Epithelial cell of prostate (primary cell): ENCODE measurements around the gene GPS1.

Experiments used
- DNase-seq: peaks from one replicate; pipeline ENCODE4 v3.0.0-alpha.2; 2011; ENCODE audit warnings: low read depth, low spot score
- H3K27ac ChIP-seq: fragments of 450-650 bp; 2 replicates; pipeline ENCODE4 v1.5.1; 2017; ENCODE audit warnings: mild to moderate bottlenecking

Gene GPS1

GRCh38 chr17:82013772-82014321 lies 37.9 kb upstream of the GPS1 start:
- DNase-seq: no peak
- no peak overlapping the region for H3K27ac ChIP-seq

GRCh38 chr17:82014432-82014831 lies 37.3 kb upstream of the GPS1 start:
- no peak for DNase-seq

GRCh38 chr17:82014971-82015310 lies 36.8 kb upstream of the GPS1 start:
- DNase-seq: no peak
- no peak overlapping the region for H3K27ac ChIP-seq

More at GRCh38 chr17:82014432-82014831, 37.3 kb upstream of the GPS1 start:
- H3K27ac ChIP-seq: no peak overlapping the region

GRCh38 chr17:82015311-82015971 lies 36.3 kb upstream of the GPS1 start:
- no peak overlapping the region for H3K27ac ChIP-seq
- no peak for DNase-seq

GRCh38 chr17:82016061-82016874 lies 35.4 kb upstream of the GPS1 start:
- no peak overlapping the region for H3K27ac ChIP-seq
- no peak for DNase-seq

GRCh38 chr17:82016875-82017459 lies 34.7 kb upstream of the GPS1 start:
- no peak for DNase-seq
- no peak overlapping the region for H3K27ac ChIP-seq

GRCh38 chr17:82017612-82018151 lies 34.0 kb upstream of the GPS1 start:
- no peak overlapping the region for H3K27ac ChIP-seq
- DNase-seq: no peak

GRCh38 chr17:82018152-82018988 lies 33.3 kb upstream of the GPS1 start:
- DNase-seq: no peak
- no peak overlapping the region for H3K27ac ChIP-seq

GRCh38 chr17:82018989-82019689 lies 32.6 kb upstream of the GPS1 start:
- H3K27ac ChIP-seq: no peak overlapping the region
- DNase-seq: no peak

- H3K27ac ChIP-seq: no peak overlapping the region
- DNase-seq: no peak
Observed at GRCh38 chr17:82019690-82020571, 31.8 kb upstream of the GPS1 start.

- H3K27ac ChIP-seq: no peak overlapping the region
- DNase-seq: no peak
Observed at GRCh38 chr17:82020572-82021106, 31.1 kb upstream of the GPS1 start.

GRCh38 chr17:82021107-82021899 lies 30.4 kb upstream of the GPS1 start:
- H3K27ac ChIP-seq: peak overlapping the region; percentile 17
- DNase-seq: no peak

- H3K27ac ChIP-seq: peak overlapping the region; percentile 17
Observed at GRCh38 chr17:82021900-82022309, 29.8 kb upstream of the GPS1 start.

GRCh38 chr17:82022310-82022980 lies 29.3 kb upstream of the GPS1 start, which contains the start of gene CENPX:
Gene CENPX, minus strand, starts transcription at chr17:82022878. Its CDS starts 17 bp downstream, at chr17:82022861.
- H3K27ac ChIP-seq: peak within 1 kb of the TSS; percentile 17
- DNase-seq: no peak

More at GRCh38 chr17:82021900-82022309, 29.8 kb upstream of the GPS1 start:
- DNase-seq: no peak

GRCh38 chr17:82022981-82023446 lies 28.7 kb upstream of the GPS1 start, which contains the start of gene LRRC45:
Gene LRRC45, plus strand, starts transcription at chr17:82023305. Its CDS starts 339 bp downstream, at chr17:82023644.
- peak; percentile 97 for DNase-seq

GRCh38 chr17:82023447-82024241 lies 28.1 kb upstream of the GPS1 start:
- H3K27ac ChIP-seq: no peak overlapping the region
- no peak for DNase-seq

More at GRCh38 chr17:82022981-82023446, 28.7 kb upstream of the GPS1 start, which contains the start of gene LRRC45:
- peak within 1 kb of the TSS; percentile 17 for H3K27ac ChIP-seq
